Measurements from ENCODE around the gene WDR7.

Gene WDR7

GRCh38 chr18:56815926-56816325, 164.8 kb downstream of the WDR7 start:
- DNase-seq: no peak

GRCh38 chr18:56823986-56824565, 172.9 kb downstream of the WDR7 start:
- no peak for DNase-seq

GRCh38 chr18:56825321-56825720, 174.2 kb downstream of the WDR7 start:
- DNase-seq: no peak

GRCh38 chr18:56825878-56826277, 174.7 kb downstream of the WDR7 start:
- no peak for DNase-seq

- DNase-seq: no peak
These were observed 180.8 kb downstream of the WDR7 start for GRCh38 chr18:56831988-56832387.

GRCh38 chr18:56835331-56835730, 184.2 kb downstream of the WDR7 start:
- no peak for DNase-seq

- DNase-seq: no peak
These were observed 185.0 kb downstream of the WDR7 start for GRCh38 chr18:56836173-56836572.

GRCh38 chr18:56841836-56842235, 190.7 kb downstream of the WDR7 start:
- no peak for DNase-seq

- no peak for DNase-seq
These were observed 192.1 kb downstream of the WDR7 start for GRCh38 chr18:56843241-56843640.

GRCh38 chr18:56844556-56844955, 193.4 kb downstream of the WDR7 start:
- DNase-seq: no peak

- DNase-seq: no peak
These were observed 200.6 kb downstream of the WDR7 start for GRCh38 chr18:56851774-56852173.

GRCh38 chr18:56853961-56854360, 202.8 kb downstream of the WDR7 start:
- peak; percentile 22 for DNase-seq

- no peak for DNase-seq
These were observed 210.1 kb downstream of the WDR7 start for GRCh38 chr18:56861244-56861643.

- DNase-seq: peak; percentile 36
These were observed 218.1 kb downstream of the WDR7 start for GRCh38 chr18:56869189-56869777.

GRCh38 chr18:56870982-56871381, 219.8 kb downstream of the WDR7 start:
- no peak for DNase-seq

- no peak for DNase-seq
These were observed 221.0 kb downstream of the WDR7 start for GRCh38 chr18:56872140-56872539.

- DNase-seq: peak; percentile 88
These were observed 222.4 kb downstream of the WDR7 start for GRCh38 chr18:56873441-56874140.

- DNase-seq: no peak
These were observed 227.6 kb downstream of the WDR7 start for GRCh38 chr18:56878711-56879110.

GRCh38 chr18:56884511-56884910, 233.4 kb downstream of the WDR7 start:
- no peak for DNase-seq

- DNase-seq: no peak
These were observed 237.8 kb downstream of the WDR7 start for GRCh38 chr18:56888978-56889377.

GRCh38 chr18:56889621-56890020, 238.5 kb downstream of the WDR7 start:
- DNase-seq: no peak

- DNase-seq: no peak
These were observed 239.5 kb downstream of the WDR7 start for GRCh38 chr18:56890632-56891031.

- DNase-seq: no peak
These were observed 240.0 kb downstream of the WDR7 start for GRCh38 chr18:56891116-56891515.

- DNase-seq: no peak
These were observed 240.7 kb downstream of the WDR7 start for GRCh38 chr18:56891870-56892269.

- no peak for DNase-seq
These were observed 246.0 kb downstream of the WDR7 start for GRCh38 chr18:56897122-56897521.

Measured in NCI-H2227 treated with DMSO at 0.1 percent for 48 hours (cell line).